Stimulated activated CD4-positive, alpha-beta T cell treated with anti-CD3 and anti-CD28 coated beads, Interleukin-12 subunit alpha, Interleukin-12 subunit beta, amount 100 ng/mL, for 4 hours (primary cell): ENCODE results near the gene ZNF506.
"Not testable (repeated sequence)": the region's sequence is repeated elsewhere in the genome, so short reads cannot be mapped to it uniquely, and the experiment has no call there.

ENCODE experiments used
- DNase-seq: peaks from one replicate; pipeline ENCODE4 v3.0.0-alpha.2; 2020

ZNF506 gene

DNA sequence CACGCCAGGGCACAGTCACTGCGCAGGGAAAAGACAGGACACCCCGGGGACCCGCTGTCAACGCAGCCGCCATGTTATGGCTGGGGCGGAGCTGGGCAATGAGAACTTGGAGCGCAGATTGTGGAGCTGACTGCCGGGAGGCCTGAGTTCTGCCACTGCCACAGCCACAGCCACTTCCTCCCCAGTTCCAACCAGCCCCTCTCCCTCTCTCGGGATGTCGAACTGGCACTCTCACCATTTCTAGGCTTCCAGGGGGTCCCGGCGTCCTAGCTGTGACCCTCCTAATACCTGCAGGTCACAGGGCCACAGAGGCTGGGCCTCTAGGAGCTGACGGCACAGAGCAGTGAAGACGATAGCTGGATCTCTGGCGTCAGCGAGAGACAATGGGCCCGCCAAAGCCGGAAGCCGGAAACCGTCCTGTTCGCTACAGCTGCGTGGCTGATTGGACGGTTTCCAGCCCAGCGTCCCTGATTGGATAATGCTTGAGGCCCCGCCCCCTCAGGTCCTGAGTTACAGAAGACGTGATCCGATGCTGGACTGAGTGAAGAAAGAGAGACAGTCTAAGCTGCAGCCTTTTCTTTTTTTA lies at the start of gene ZNF506:
ZNF506 (minus strand) TSS at position 385 of the 586 bp plus-strand sequence; CDS start at position 238, 147 bp downstream.
- peak; percentile 95 for DNase-seq

DNA sequence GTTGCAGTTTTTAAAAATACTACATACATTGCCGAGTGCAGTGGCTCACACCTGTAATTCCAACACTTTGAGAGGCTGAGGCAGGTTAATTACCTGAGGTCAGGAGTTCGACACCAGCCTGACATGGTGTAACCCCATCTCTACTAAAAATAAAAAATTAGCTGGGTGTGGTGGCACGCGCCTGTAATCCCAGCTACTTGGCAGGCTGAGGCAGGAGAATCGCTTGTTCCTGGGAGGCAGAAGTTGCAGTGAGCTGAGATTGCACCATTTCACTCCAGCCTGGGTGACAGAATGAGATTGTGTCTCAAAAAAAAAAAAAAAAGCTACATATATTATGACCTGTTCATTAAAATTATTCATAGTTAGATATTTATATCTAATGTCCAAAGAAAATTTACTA lies 48.5 kb upstream of the ZNF506 start:
- DNase-seq = not testable (repeated sequence)

DNA sequence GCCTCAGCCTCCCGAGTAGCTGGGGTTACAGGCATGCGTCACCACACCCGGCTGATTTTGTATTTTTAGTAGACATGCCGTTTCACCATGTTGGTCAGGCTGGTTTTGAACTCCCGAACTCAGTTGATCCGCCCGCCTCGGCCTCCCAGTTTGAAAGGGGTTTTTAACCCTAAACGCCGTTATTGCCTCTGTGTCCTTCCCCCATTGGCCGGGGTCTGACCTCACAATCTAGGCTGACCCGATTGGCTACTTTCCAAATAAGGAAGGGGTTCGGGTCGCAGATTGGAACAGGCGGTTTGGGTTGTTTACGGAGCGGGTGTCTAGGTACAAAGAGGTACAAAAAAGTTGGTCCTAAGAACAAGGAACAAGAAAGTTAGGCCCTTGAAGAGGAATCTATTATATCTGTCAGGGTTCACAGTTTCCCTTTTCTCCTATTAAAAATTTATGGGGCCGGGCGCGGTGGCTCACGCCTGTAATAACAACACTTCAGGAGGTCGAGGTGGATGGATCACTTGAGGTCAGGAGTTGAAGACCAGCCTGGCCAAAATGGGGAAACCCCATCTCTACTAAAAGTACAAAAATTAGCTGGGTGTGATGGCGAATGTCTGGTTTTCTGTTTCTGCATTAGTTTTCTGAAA lies 45.2 kb upstream of the ZNF506 start:
- DNase-seq = peak; percentile 26

DNA sequence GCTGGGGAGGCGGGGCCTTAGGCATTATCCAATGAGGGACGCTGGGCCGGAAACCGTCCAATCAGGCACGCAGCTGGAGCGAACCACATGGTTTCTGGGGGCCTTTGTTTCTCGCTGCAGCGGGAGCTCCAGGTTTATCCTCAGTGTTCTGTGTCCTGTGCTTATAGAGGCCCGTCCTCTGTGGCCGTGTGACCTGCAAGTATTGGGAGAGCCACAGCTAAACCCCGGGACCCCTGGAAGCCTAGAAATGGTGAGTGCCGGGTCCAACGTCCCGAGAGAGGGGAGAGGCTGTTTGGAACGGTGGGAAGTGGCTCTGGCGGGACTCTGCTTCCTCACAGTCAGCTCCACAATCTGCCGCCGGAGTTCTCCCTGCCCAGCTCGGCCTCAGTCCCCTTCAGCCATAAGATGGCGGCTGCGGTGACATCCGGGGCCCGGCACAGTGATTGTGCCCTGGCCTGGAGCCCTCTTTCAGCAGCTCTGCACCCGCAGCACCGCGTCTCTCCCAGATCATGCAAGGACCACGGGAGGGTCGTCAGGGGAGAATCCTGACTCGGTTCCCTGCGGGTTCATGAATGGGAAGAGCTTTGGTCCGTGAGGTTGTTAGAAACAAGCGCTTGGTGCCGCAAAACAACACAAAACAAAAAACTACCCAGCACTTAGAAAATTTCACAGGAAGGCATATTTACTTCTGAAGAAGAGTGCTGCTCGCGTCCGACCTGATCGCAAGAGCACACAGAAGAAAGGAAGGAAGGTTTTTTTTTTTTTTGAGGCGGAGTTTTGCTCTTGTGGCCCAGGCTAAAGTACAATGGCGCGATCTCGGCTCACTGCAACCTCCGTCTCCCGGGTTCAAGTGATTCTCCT lies 44.4 kb upstream of the ZNF506 start, which contains the start of gene ZNF253:
ZNF253 (plus strand) TSS at position 133 of the 861 bp plus-strand sequence; CDS start at position 248, 115 bp downstream.
- peak; percentile 93 for DNase-seq

DNA sequence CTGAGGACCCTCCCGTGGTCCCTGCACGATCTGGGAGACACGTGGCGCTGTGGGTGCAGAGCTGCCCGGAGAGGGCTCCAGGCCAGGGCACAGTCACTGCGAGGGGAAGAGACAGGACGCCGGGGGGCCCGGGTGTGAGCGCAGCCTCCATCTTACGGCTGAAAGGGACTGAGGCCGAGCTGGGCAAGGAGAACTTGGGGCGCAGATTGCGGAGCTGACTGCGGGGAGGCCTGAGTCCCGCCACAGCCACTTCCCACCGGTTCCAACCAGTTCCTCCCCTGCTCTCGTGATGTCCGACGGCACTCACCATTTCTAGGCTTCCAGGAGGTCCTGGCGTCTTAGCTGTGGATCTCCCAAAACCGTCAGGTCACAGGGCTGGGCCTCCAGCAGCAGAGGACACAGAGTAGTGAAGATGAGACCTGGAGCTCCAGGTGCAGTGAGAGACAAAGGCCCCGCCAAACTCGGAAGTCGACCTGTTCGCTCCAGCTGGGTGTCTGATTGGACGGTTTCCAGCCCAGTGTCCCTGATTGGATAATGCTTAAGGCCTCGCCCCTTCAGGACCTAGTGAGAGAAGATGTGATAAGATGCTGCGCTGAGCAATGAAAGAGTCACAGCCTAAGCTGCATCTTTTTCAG lies 39.3 kb upstream of the ZNF506 start:
- peak; percentile 26 for DNase-seq

DNA sequence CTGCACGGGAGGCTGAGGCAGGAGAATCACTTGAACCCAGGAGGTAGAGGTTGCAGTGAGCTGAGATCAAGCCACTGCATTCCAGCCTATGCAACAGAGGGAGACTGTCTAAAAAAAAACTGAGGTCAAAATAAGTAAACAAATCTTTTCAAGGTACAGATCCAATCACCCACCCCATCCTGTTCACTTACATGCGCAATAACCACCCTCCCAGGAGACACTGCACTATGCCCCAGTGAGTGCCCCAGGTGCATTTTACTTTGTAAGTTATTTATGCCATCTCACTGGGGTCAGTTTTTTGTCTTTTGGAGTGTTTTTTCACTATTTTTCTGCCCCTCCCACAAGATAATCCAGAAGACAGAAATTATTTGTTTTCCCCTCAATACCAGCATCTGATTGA lies 37.2 kb upstream of the ZNF506 start:
- no peak for DNase-seq

DNA sequence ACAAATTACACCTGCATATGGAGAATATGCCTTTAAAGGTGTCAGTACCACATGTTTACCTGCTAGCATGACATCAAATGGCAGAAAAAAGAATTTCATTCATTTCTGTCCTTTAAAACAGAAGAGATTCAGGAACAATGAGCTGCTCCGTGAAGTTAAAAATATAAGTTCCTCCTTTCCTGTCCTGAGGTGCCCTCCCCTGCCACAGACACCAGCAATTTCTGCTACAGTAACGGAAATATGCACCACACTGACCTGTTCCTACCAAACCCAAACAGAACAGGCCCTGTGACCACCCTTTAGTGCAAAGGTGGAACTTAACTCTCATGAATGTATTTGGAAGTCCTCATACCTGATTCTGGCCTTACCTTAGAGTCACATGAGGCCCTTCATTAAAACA lies 30.2 kb upstream of the ZNF506 start:
- DNase-seq = not testable (repeated sequence)

DNA sequence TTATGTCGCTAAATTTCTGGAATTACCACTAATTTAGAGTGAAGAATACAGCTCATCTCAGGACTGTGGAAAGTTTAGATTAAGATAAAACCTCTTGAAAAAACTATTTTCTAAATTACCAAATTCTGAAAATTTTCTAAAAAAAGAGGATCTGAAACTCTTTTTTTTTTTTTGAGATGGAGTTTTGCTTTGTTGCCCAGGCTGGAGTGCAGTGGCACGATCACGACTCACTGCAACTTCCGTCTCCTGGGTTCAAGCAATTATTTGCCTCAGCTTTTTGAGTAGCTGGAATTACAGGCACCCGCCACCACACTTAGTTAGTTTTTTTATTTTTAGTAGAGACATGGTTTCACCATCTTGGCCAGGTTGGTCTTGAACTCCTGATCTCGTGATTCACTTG lies 27.5 kb upstream of the ZNF506 start:
- DNase-seq = no peak

DNA sequence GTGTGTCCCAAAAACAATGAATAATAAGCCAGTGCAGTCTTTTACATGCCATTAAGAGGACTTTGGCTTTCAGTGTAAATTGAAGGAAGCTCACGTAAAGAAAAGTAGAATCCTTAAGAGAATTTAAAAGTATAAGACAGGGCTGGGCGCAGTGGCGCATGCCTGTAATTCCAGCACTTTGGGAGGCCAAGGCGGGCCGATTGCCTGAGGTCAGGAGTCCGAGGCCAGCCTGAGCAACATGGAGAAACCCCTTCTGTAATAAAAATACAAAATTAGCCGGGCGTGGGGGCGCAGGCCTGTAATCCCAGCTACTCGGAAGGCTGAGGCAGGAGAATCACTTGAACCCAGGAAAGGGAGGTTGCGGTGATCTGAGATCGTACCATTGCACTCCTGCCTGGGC lies 26.2 kb upstream of the ZNF506 start:
- DNase-seq = no peak

DNA sequence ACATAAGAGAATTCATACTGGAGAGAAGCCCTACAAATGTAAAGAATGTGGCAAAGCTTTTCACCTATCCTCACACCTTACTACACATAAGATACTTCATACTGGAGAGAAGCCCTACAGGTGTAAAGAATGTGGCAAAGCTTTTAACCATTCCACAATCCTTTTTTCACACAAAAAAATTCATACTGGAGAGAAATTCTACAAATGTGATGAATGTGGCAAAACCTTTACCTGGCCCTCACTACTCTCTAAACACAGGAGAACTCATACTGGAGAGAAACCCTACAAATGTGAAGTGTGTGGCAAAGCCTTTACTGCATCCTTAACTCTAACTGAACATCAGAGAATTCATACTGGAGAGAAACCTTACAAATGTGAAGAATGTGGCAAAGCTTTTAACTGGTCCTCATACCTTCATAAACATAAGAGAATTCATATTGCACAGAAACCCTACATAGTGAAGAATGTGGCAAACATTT lies 14.0 kb upstream of the ZNF506 start:
- no peak for DNase-seq

DNA sequence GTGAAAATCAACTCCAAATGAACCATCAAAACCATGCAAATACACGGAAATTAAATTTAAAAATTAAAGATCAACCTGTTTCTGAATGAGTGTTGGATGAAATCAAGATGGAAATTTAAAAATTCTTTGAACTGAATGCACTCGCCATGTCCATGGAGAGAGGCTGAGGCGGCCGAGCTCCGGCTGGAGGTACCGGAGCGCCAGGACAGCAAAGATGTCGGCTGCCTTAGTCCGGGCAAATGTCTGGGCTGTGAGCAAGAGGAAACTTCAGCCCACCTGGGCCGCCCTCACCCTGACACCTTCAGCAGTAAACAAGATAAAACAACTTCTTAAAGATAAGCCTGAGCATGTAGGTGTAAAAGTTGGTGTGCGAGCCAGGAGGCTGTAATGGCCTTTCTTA lies 5.3 kb upstream of the ZNF506 start:
- no peak for DNase-seq

DNA sequence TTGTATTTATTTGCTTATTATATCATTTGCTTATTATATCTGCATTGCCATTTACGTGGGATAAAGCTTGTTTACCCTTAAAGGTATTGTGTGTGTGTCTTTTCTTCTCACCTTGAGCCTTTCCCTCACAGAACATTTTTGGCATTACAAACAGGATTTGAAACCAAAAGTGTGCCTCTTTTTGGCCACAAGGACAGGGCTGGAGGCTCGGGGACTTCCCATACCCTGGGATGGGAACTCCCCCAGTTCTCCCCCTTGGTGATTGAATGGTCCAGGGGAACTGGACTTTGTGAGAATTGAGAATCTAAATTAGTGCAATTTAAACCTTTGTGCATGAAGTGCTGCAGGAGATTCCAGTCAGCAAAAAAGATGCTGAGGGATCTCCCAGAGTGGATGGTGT lies 2.4 kb upstream of the ZNF506 start:
- DNase-seq = no peak

DNA sequence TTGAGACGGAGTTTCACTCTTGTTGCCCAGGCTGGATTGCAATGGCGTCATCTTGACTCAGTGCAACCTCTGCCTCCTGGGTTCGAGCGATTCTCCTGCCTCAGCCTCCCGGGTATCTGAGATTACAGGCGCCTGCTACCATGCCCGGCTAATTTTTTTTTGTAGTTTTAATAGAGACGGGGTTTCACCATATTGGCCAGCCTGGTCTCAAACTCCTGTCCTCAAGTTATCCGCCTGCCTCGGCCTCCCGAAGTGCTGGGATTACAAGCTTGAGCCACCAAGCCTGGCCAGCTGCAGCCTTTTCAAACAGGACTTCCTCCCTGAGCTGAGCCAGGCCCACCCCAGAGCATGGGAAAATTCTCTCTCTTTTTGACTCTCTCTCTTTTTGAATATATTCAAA lies 426 bp upstream of the ZNF506 start:
- DNase-seq = peak; percentile 8

DNA sequence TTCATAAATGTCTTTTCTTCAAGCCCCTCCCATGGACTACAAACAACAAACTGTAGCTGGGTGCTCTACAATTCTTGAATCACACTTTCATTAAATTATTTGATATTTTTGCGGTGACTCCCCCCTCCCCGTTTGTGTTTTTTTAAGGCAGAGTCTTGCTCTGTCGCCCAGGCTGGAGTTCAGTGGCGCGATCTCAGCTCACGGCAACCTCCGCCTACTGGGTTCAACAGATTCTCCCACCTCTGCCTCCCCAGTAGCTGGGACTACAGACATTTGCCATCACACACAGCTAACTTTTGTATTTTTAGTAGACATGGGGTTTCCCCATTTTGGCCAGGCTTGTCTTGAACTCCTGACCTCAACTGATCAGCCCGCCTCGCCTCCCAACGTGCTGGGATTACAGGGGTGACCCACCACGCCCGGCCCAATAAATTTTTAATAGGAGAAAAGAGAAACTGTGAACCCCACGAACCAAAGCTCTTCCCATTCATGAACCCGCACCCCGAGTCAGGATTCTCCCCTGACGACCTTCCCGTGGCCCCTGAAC lies 703 bp downstream of the ZNF506 start:
- no peak for DNase-seq

DNA sequence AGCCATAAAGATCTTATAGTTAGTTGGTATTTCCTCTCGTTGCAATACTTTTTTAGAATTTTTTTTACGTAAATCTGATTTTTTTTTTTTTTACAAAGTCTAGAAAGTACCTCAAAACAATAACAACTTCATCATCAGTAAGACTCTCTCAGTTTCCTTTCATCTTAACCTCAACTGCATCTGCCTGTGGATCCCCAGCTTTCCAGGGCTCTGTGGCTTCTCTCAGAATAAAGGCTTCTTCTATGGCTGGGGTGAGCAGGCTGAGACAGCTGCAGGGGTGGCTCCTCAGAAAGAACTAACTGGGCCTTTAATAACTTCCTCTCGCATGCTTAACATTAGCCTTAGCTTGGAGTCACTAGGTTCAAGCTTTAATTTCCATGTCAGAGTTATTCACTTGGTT lies 4.2 kb downstream of the ZNF506 start:
- DNase-seq = peak; percentile 20

DNA sequence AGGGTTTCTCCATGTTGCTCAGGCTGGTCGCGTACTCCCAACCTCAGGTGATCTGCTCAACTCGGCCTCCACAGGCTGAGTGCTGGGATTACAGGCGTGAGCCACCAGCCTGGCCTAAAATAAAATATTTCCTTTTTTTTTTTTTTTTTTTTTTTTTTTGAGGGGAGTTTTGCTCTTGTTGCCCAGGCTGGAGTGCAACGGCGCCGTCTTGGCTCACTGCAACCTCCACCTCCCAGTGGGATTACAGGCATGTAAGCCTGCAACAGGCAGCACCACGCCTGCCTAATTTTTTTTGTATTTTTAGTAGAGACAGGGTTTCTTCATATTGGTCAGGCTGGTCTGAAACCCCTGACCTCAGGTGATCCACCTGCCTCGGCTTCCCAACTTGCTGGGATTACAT lies 4.9 kb downstream of the ZNF506 start:
- DNase-seq = no peak

DNA sequence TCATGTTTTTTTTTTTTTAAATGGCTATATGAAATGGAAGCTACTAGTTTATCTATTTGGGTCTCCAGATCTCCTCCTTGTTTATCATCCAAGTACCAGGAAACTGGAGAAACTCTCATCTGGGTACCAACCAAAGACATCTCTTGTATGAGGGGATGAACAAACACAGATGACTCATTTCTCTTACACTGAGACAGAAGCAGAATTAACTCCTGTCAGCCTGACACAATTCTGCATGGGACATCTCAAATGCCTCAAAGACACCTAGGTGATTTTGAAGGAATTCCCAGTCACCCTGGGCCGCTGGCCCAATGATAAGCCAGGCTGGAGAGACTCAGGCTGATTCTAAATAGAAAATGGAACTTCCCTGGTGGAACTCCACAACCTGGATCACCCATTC lies 9.6 kb downstream of the ZNF506 start:
- DNase-seq = not testable (repeated sequence)

DNA sequence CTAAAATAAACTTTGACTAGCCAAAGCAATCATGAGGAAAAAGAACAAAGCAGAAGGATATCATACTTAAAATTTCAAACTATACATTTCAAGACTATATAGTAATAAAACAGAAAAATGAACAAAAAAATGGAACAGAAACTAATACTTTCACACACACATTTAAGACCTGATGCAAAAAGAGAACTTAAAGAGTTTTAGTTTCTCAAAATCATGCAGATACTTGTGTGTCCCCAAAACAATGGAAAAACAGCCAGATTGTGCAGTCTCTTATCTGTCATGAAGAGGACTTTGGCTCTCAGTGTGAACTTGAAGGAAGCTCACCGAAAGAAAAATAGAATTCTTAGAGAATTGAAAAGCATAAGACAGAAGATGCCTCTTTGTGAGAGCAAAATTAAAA lies 16.1 kb downstream of the ZNF506 start:
- DNase-seq = no peak

DNA sequence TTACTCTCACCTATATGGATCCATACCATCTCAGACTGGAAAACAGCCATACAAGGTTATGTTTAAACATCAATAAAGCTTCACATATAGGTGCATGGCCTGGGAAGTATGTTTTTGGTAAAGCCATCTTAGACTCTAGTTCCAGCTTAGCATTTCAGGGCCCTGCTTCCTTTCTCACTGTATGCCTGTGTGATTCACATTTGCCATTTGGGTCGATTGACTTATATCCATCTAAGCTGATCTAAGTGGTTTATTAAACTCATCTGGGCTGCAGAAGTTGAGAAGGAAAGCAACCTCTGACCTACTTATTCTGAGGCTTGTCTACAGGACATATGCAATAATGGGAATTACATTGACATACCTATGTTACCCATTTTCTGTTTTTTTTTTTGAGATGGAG lies 33.5 kb downstream of the ZNF506 start:
- no peak for DNase-seq

DNA sequence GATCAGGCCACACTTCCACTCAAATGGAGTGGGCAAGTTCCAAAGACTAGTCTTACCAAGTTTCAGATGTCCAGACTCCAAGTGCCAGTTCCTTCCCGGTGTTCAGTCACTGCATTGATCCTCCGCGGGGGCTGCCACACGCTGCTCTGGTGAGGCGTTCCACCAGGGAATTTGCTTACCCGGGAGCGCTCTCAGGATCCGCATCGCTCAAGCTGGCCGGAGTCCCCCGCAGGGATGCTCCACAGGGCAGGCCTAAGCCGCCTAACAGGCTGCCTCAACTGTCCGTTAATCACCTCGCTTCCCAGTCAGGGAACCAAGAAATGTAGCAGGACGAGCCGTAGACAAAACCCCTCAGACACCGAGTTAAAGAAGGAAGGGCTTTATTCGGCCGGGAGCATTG lies 36.1 kb downstream of the ZNF506 start:
- not testable (repeated sequence) for DNase-seq

DNA sequence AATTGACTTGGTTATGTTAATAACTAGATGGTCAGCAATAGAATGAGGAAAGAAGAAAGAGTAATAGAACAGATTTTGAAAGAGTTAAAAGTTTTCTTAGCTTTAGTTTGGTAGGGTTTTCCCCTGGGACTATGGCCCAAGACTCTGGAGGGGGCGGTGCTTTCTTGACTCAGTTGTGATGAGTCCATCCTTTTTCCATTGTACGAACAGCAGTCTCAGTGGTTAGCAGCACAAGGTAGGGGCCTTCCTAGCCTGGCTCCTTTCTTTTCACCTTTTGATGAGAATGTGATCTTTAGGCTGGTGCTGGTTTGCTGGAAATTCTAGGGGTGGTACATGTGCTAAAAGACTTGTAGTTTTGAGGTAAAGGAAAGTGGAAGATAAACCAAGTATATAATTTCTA lies 38.8 kb downstream of the ZNF506 start:
- peak; percentile 28 for DNase-seq

DNA sequence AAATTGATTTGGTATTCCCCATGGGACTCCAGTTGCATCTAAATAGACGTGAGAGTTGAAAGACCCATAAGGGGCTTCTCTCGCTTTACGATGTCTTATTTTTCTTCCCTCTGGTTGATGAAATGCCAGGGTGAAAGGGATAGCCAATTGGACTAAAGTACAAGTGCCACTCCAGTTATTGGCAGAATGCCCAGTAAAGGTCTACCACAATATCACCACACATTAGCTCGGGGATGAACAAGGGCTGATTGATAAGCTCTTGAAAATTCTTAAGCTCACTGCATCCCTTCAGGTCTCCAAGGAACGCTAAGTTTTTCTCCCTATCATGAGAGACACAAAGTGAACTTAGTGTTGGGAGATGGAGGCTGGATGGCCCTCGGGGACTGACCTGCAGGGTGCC lies 39.8 kb downstream of the ZNF506 start:
- DNase-seq = not testable (repeated sequence)

DNA sequence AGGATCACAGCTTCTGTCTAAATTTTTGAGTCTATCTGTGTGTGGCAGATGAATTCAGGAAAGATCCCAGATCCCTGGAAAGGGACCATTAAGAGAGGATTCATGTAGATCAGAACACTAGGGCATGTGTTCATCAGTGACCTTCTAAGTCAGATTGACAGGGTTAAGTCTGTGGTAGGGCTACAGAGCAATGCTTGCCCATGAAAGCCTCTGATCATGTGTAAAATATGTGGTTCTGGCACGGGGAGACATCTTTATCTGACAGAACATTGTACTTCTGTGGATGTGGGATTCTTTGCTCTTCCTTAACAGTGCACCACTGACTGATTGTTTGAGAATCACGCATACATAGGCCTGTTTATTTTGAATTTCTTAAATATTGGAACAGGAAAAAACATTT lies 42.9 kb downstream of the ZNF506 start:
- no peak for DNase-seq
